Measurements from ENCODE around the gene COMMD8.

Gene COMMD8

DNA sequence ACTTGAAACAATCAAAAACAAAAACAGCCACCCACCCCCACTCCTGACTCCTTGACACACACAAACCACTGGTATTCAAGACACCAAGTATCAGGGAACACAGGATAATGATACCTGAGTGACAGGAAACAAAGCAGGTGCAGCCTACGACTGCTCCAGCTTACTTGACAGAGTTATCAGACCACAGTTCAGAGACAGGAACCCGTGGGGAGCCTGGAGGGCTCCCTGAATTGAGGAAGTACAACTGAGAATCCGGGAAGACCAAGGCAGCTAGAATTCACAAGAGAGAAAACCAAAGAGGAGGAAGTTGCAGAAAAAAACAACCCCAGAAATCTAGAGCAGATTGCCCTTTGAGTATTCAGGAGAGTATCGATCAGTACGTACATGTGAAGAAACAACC lies 20.5 kb downstream of the COMMD8 start:
- Histone ChIP-seq H3K27ac (ENCODE audit: low read length) (no peak overlapping the region), H3K4me3 (ENCODE audit: low read length) (no peak overlapping the region), H3K27me3 (ENCODE audit: control insufficient read depth, insufficient read depth, low read length) (no peaks in the 10 kb centered on the region), H3K36me3 (ENCODE audit: control insufficient read depth, insufficient read depth, low read length) (no peaks in the 10 kb centered on the region), H3K9me3 (ENCODE audit: control insufficient read depth, insufficient read depth, low read length) (no peaks in the 10 kb centered on the region), H3K4me1 (ENCODE audit: control insufficient read depth, insufficient read depth, low read length) (no peaks in the 10 kb centered on the region)
- WGBS (ENCODE audit: insufficient coverage, insufficient read length): no CpG with 5 or more reads among the region's 5 CpGs
- no peak for DNase-seq (ENCODE audit: low read depth, low spot score)

DNA sequence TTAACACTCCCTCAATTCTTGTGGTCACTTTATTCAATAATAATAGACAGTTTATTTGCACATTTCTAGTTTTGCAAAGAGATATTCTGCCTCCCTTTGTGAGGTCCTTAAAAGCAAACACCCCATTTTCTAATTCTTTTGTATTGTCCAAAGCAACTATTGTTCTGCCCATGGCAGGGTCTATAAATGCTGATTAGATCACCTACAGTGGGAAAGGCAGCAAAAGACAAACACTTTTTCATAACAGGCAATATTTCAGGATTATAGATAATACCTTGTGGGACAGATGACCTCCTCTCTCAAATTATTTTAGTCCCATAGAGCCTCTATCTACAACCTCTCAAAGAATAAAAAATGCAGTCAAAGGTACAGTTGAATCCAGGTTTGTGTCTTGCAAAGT lies 28.6 kb downstream of the COMMD8 start:
- H3K27me3 ChIP-seq (ENCODE audit: control insufficient read depth, insufficient read depth, low read length): no peaks in the 10 kb centered on the region
- H3K36me3 ChIP-seq (ENCODE audit: control insufficient read depth, insufficient read depth, low read length): no peaks in the 10 kb centered on the region
- H3K9me3 ChIP-seq (ENCODE audit: control insufficient read depth, insufficient read depth, low read length): no peaks in the 10 kb centered on the region
- DNase-seq (ENCODE audit: low read depth, low spot score): no peak
- H3K27ac ChIP-seq (ENCODE audit: low read length): no peak overlapping the region
- no peak overlapping the region for H3K4me3 ChIP-seq (ENCODE audit: low read length)
- H3K4me1 ChIP-seq (ENCODE audit: control insufficient read depth, insufficient read depth, low read length): no peaks in the 10 kb centered on the region

DNA sequence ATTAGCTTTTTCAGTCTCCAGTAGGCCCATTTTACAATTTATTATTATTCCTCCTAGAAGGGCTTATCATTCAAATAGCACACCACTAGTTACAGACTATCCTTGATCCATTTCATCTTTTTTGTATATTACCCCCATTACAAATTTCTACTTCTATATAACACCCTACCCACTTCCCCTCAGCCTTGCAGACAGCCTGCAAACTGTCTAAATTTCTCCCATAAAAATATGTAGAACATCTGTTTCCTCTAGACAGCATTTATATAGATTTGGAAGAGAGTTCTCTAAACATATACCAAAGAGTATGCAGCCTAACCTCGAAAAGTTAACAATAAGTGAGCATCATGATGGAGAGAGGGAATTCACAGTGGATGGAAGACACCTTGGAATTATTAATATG lies 30.8 kb downstream of the COMMD8 start:
- no peak for DNase-seq (ENCODE audit: low read depth, low spot score)
- Histone ChIP-seq H3K9me3 (ENCODE audit: control insufficient read depth, insufficient read depth, low read length) (no peaks in the 10 kb centered on the region), H3K27me3 (ENCODE audit: control insufficient read depth, insufficient read depth, low read length) (no peaks in the 10 kb centered on the region), H3K27ac (ENCODE audit: low read length) (no peak overlapping the region), H3K36me3 (ENCODE audit: control insufficient read depth, insufficient read depth, low read length) (no peaks in the 10 kb centered on the region), H3K4me1 (ENCODE audit: control insufficient read depth, insufficient read depth, low read length) (no peaks in the 10 kb centered on the region), H3K4me3 (ENCODE audit: low read length) (no peak overlapping the region)
- WGBS (ENCODE audit: insufficient coverage, insufficient read length): no CpG with 5 or more reads among the region's 1 CpG

DNA sequence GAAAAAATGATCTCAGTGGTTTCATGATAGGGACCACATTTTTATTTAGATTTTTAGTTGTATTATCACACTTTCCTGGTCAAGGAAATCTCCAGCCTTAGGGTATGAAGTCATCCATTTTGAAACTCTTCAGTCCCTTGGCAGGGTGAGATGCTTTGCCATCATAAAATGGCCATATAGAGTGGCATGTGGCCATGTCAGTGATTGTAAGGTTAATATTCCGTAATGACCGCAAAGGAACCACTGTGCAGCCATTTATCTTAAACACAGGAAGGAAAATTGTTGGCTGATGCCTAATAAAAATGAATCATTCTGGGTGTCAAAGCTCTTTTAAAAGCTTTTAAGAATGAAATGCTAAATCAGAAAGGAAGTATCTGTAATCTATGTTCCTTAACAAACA lies 35.6 kb downstream of the COMMD8 start:
- Histone ChIP-seq H3K27ac (ENCODE audit: low read length) (no peak overlapping the region), H3K4me1 (ENCODE audit: control insufficient read depth, insufficient read depth, low read length) (no peaks in the 10 kb centered on the region), H3K36me3 (ENCODE audit: control insufficient read depth, insufficient read depth, low read length) (no peaks in the 10 kb centered on the region), H3K4me3 (ENCODE audit: low read length) (no peak overlapping the region), H3K9me3 (ENCODE audit: control insufficient read depth, insufficient read depth, low read length) (no peaks in the 10 kb centered on the region), H3K27me3 (ENCODE audit: control insufficient read depth, insufficient read depth, low read length) (no peaks in the 10 kb centered on the region)
- no CpG with 5 or more reads among the region's 2 CpGs for WGBS (ENCODE audit: insufficient coverage, insufficient read length)
- DNase-seq (ENCODE audit: low read depth, low spot score): no peak

DNA sequence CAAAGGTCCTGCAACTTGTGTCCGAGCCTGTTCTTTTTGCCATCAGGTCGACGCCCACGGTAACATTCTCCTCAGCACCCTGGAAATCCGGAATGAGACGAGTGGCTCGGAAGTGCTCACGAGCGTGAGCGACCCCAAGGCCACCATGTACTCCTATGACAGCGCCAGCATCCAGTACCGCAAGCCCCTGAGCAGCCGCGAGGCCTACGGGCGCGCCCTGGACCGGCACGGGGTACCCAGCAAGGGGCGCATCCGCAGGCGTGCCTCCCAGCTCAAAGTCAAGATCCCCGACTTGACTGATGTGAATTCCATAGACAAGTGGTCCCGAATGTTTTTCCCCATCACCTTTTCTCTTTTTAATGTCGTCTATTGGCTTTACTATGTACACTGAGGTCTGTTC lies 37.9 kb downstream of the COMMD8 start:
- Histone ChIP-seq H3K4me3 (ENCODE audit: low read length) (no peak overlapping the region), H3K27ac (ENCODE audit: low read length) (no peak overlapping the region), H3K4me1 (ENCODE audit: control insufficient read depth, insufficient read depth, low read length) (no peaks in the 10 kb centered on the region), H3K27me3 (ENCODE audit: control insufficient read depth, insufficient read depth, low read length) (no peaks in the 10 kb centered on the region), H3K9me3 (ENCODE audit: control insufficient read depth, insufficient read depth, low read length) (no peaks in the 10 kb centered on the region), H3K36me3 (ENCODE audit: control insufficient read depth, insufficient read depth, low read length) (no peaks in the 10 kb centered on the region)
- DNase-seq (ENCODE audit: low read depth, low spot score): no peak
- no CpG with 5 or more reads among the region's 25 CpGs for WGBS (ENCODE audit: insufficient coverage, insufficient read length)

DNA sequence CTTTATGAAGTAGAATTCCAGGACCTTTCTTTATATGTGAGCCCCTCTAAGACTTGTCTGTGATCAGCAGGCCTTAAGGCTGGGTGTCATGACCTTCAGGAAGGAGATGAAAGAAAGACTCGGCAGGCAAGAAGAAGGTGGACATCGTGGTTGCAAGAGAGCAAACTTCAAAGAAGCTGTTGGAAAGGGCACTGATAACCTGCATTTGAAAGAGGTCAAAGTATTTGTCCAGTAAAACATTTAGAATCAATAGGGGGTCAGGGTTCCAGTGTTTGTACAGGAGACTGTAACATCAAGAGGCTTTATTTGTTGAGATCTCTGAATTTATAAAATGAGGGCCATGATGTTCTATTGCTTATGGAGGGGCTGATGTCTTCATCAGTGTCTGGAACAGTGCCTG lies 44.2 kb downstream of the COMMD8 start:
- no peak for DNase-seq (ENCODE audit: low read depth, low spot score)
- WGBS (ENCODE audit: insufficient coverage, insufficient read length): no CpG with 5 or more reads among the region's 2 CpGs
- H3K9me3 ChIP-seq (ENCODE audit: control insufficient read depth, insufficient read depth, low read length): no peaks in the 10 kb centered on the region
- H3K4me3 ChIP-seq (ENCODE audit: low read length): no peak overlapping the region
- no peaks in the 10 kb centered on the region for H3K27me3 ChIP-seq (ENCODE audit: control insufficient read depth, insufficient read depth, low read length)
- no peaks in the 10 kb centered on the region for H3K4me1 ChIP-seq (ENCODE audit: control insufficient read depth, insufficient read depth, low read length)
- H3K27ac ChIP-seq (ENCODE audit: low read length): no peak overlapping the region
- H3K36me3 ChIP-seq (ENCODE audit: control insufficient read depth, insufficient read depth, low read length): no peaks in the 10 kb centered on the region

- Histone ChIP-seq H3K9me3 (ENCODE audit: control insufficient read depth, insufficient read depth, low read length) (no peaks in the 10 kb centered on the region), H3K4me1 (ENCODE audit: control insufficient read depth, insufficient read depth, low read length) (no peaks in the 10 kb centered on the region), H3K4me3 (ENCODE audit: low read length) (no peak overlapping the region), H3K27ac (ENCODE audit: low read length) (no peak overlapping the region), H3K36me3 (ENCODE audit: control insufficient read depth, insufficient read depth, low read length) (no peaks in the 10 kb centered on the region), H3K27me3 (ENCODE audit: control insufficient read depth, insufficient read depth, low read length) (no peaks in the 10 kb centered on the region)
- no peak for DNase-seq (ENCODE audit: low read depth, low spot score)
- no CpG with 5 or more reads among the region's 2 CpGs for WGBS (ENCODE audit: insufficient coverage, insufficient read length)
Measured at GRCh38 chr4:47418147-47418546, 45.4 kb downstream of the COMMD8 start.

GRCh38 chr4:47415719-47416118 lies 47.8 kb downstream of the COMMD8 start:
- no peak for DNase-seq (ENCODE audit: low read depth, low spot score)
- Histone ChIP-seq H3K27ac (ENCODE audit: low read length) (no peak overlapping the region), H3K4me3 (ENCODE audit: low read length) (no peak overlapping the region), H3K36me3 (ENCODE audit: control insufficient read depth, insufficient read depth, low read length) (no peaks in the 10 kb centered on the region), H3K4me1 (ENCODE audit: control insufficient read depth, insufficient read depth, low read length) (no peaks in the 10 kb centered on the region), H3K27me3 (ENCODE audit: control insufficient read depth, insufficient read depth, low read length) (no peaks in the 10 kb centered on the region), H3K9me3 (ENCODE audit: control insufficient read depth, insufficient read depth, low read length) (no peaks in the 10 kb centered on the region)

GRCh38 chr4:47413521-47413920 lies 50.0 kb downstream of the COMMD8 start:
- Histone ChIP-seq H3K9me3 (ENCODE audit: control insufficient read depth, insufficient read depth, low read length) (no peaks in the 10 kb centered on the region), H3K27ac (ENCODE audit: low read length) (no peak overlapping the region), H3K4me1 (ENCODE audit: control insufficient read depth, insufficient read depth, low read length) (no peaks in the 10 kb centered on the region), H3K36me3 (ENCODE audit: control insufficient read depth, insufficient read depth, low read length) (no peaks in the 10 kb centered on the region), H3K27me3 (ENCODE audit: control insufficient read depth, insufficient read depth, low read length) (no peaks in the 10 kb centered on the region), H3K4me3 (ENCODE audit: low read length) (no peak overlapping the region)
- no CpG with 5 or more reads among the region's 2 CpGs for WGBS (ENCODE audit: insufficient coverage, insufficient read length)
- DNase-seq (ENCODE audit: low read depth, low spot score): no peak

DNA sequence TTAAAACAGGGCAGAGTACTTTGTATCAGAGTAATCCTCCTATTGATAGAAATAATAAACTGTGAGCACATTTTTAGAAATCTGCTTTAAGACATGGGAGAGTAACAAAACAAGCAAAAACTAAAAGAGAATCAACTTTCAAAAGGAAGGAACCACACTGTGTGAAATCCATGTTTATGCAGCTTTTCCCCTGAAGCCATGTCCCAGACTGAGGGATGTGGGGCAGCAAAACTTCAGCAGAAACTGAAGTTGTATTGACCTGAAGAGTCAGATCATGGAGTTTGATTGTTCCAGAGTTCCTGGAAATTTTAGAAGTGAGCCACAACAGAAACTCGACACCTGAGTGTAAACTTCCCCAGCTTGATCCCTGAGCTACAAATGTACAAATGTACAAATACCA lies 53.2 kb downstream of the COMMD8 start:
- WGBS (ENCODE audit: insufficient coverage, insufficient read length): no CpG with 5 or more reads among the region's 1 CpG
- DNase-seq (ENCODE audit: low read depth, low spot score): no peak
- H3K36me3 ChIP-seq (ENCODE audit: control insufficient read depth, insufficient read depth, low read length): no peaks in the 10 kb centered on the region
- H3K9me3 ChIP-seq (ENCODE audit: control insufficient read depth, insufficient read depth, low read length): no peaks in the 10 kb centered on the region
- no peak overlapping the region for H3K27ac ChIP-seq (ENCODE audit: low read length)
- H3K4me3 ChIP-seq (ENCODE audit: low read length): no peak overlapping the region
- H3K4me1 ChIP-seq (ENCODE audit: control insufficient read depth, insufficient read depth, low read length): no peaks in the 10 kb centered on the region
- H3K27me3 ChIP-seq (ENCODE audit: control insufficient read depth, insufficient read depth, low read length): no peaks in the 10 kb centered on the region

DNA sequence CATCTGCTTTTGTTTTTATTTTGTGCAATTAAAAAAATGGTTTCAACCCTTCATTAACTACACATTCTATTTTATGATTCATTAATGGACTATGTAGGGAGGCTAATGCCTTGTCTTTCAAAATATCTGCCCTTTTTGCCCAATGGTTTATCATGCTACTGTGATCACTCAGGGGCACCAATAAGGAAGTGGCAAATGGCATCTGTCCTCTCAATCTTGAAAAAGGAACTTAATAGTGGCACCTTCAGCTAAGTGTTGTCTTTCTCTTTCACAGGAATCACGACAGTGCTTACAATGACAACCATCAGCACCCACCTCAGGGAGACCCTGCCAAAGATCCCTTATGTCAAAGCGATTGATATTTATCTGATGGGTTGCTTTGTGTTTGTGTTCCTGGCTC lies 57.1 kb downstream of the COMMD8 start:
- Histone ChIP-seq H3K4me3 (ENCODE audit: low read length) (no peak overlapping the region), H3K9me3 (ENCODE audit: control insufficient read depth, insufficient read depth, low read length) (no peaks in the 10 kb centered on the region; the same call in 1 of the 2 replicates), H3K27ac (ENCODE audit: low read length) (no peak overlapping the region), H3K4me1 (ENCODE audit: control insufficient read depth, insufficient read depth, low read length) (no peaks in the 10 kb centered on the region), H3K36me3 (ENCODE audit: control insufficient read depth, insufficient read depth, low read length) (no peaks in the 10 kb centered on the region), H3K27me3 (ENCODE audit: control insufficient read depth, insufficient read depth, low read length) (no peaks in the 10 kb centered on the region)
- no peak for DNase-seq (ENCODE audit: low read depth, low spot score)
- WGBS (ENCODE audit: insufficient coverage, insufficient read length): no CpG with 5 or more reads among the region's 2 CpGs

All from iPS DF 6.9 (cell line).